Activated T-cell treated with anti-CD3 and anti-CD28 coated beads for 4 hours (primary cell): ENCODE measurements around the gene PRRT3.
"Not testable (repeated sequence)": the region's sequence is repeated elsewhere in the genome, so short reads cannot be mapped to it uniquely, and the experiment has no call there.

Experiments used
- DNase-seq: peaks from one replicate; pipeline ENCODE4 v3.0.0-alpha.2; 2020

The PRRT3 gene

DNA sequence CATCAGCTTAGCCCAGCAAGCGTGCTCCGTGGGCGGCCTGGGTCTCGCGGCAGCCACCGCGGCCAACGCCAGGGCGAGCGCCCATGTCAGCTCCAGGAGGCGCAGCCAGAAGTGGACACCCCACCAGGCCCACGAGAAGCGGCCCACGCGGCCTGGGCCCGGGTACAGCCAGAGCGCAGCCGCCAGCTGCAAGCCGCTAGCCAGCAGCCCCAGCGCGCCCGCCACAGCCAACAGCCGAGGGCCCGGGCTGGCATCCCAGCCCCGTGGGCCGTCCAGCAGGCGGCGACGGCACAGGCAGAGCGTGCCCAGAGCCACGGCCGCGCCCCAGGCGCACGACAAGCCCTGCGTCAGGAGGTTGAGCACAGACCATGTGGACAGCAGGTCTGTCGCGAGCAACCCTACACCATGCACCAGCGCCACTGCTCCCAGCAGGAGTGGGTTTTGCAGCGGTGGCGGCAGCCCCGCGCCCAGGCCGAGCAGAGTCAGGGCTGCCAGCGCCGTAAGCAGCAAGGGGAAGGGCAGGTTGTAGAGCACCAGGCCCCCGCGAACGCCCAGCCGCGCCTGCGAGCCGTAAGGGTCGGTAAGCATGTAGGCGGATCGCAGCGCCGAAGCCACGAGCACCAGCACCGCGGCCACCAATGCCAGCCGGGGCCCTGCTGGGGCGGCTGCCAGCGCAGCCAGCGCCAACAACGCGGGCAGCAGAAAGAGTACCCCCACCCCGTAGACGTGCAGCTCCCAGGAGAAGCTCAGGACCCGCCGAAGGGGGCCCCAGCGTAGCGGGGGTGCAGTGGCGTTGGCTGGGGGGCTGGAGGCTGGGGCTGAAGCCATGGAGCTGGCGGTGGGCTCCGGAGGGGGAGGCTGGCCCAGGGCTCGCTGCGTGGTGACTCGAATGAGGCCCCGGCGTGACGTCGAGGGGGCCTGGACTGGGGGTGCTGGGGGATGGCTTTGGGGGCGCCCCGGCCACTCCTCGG lies 4.9 kb downstream of the PRRT3 start:
- no peak for DNase-seq

DNA sequence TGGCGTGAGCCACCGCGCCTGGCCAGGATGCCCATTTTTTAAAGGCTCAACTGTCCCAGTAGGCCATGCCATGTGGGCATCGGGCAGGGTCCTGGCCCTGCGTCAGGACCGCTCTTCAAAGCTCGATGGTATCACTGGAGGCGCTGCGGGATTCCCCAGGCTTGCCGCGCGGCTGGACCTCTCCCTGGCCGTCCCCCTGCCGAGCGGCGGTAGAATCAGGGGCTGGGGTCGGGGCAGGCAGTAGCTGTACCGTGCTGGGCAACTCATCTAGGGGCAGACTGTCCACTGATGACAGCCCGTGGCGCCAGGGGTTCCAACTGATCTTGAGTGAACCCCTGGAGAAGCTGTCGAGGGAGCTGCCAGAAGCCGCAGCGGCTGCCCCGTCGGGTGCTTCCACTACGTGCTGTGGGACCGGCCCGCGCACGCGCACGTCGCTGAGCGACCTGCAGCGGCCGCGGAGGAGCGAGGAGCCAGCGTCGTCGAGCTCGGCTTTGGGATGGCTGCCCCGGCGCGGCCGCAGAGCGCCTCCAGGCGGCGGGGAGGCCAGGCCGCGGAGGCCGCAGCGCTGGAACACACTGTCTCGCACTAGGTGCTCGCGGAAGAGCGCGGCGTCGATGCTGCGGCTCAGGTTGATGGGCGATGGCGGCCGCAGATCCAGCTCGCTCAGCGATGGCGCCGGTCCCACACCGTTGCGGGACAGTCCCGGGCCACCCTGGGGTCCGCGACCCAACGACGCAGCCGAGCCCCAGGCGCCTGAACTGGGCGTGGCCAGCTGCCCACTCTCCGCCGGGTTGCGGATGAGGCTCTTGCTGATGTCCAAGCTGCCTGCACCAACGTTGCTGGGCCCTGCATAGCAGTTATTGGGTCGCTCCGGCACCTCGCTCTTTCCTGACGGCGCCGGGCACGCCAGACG lies 5.8 kb downstream of the PRRT3 start:
- DNase-seq, result peak; percentile 55

DNA sequence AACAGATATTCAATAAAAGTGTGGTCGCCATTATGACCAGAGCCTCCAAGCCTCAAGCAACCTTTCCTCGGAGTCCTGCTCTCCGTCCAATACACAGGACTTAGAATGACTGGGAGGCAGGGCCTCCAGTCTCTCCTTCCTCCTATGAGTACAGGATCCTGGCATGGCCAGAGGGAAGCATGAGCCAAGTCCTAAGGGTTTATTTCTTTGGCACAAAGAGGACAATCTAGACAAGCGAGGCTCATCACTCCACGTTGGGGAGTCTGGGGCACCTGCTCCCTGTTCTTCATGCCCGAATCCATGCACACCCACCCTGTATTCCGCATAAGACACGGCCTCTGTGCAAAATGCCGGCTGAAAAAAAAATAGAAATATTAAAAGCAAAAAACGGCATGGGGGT lies 6.8 kb downstream of the PRRT3 start:
- no peak for DNase-seq

DNA sequence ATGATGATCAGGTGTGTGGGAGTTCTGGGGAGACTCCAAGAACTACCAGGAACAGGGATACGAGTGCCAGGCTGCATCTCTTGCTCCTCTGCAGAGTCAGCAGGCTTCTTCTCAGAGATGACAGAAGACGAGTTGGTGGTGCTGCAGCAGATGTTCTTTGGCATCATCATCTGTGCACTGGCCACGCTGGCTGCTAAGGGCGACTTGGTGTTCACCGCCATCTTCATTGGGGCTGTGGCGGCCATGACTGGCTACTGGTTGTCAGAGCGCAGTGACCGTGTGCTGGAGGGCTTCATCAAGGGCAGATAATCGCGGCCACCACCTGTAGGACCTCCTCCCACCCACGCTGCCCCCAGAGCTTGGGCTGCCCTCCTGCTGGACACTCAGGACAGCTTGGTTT lies 7.9 kb downstream of the PRRT3 start:
- no peak for DNase-seq

DNA sequence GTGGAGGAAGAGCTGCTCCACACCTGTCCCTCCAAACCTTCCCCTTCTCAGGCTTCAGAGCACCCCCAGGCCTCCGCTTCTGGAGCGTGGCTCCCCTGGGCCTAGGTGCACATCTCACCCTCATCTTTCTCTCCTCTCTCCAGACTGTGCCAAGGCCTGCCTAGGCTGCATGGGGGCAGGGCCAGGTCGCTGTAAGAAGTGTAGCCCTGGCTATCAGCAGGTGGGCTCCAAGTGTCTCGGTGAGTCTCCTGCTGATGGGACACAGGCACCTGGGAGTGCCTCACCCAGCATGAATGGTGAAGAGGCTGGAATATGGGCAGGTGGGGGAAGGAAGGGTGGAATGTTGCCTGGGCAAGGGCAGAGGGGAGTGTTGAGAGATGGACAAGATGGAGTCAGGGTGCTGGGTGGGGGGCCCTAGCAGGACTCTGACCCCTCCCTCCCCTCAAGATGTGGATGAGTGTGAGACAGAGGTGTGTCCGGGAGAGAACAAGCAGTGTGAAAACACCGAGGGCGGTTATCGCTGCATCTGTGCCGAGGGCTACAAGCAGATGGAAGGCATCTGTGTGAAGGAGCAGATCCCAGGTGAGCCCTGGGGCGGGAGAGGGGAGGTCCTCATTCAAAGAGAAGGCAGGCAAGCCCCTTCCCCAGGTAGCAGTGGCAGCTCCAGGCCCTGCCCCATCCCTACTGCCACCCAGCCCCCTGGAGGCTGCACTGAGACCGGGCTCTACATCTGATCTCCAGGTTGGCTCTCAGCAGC lies 9.1 kb downstream of the PRRT3 start:
- no peak for DNase-seq

DNA sequence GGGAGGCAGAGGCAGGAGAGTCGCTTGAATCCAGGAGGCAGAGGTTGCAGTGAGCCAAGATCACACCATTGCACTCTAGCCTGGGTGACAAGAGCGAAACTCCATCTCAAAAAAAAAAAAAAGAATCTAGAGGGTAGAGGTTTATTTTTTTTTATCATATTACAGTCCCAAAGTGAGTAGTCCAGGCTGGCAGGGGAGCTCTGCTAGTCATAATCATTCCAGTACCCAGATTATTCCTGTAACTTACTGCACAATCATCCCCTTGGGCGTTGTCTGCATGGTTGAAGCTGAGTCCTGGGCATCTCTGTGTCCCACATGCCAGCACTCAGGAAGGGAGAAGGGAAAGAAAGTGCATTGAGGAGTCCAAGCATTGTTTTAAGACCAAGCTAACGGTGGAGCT lies 10.0 kb downstream of the PRRT3 start:
- DNase-seq, result no peak

DNA sequence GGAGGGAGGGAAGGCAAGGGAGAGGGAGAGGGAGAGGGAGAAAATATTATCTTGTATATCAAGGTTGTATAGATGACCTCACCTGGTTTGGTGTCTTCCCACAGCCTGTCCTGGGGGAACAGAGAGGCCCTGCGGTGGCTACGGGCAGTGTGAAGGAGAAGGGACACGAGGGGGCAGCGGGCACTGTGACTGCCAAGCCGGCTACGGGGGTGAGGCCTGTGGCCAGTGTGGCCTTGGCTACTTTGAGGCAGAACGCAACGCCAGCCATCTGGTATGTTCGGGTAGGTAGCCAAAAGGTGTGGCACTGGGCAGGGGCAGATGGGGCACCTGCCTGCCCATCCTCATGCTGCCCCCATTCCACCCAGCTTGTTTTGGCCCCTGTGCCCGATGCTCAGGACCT lies 11.5 kb downstream of the PRRT3 start:
- DNase-seq, result no peak

DNA sequence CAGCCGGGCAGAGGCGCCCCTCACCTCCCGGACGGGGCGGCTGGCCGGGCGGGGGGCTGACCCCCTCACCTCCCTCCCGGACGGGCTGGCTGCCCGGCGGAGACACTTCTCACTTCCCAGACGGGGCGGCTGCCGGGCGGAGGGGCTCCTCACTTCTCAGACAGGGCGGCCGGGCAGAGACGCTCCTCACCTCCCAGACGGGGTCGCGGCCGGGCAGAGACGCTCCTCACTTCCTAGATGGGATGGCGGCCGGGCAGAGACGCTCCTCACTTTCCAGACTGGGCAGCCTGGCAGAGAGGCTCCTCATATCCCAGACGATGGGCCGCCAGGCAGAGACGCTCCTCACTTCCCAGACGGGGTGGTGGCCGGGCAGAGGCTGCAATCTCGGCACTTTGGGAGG lies 12.3 kb downstream of the PRRT3 start:
- DNase-seq, result not testable (repeated sequence)

DNA sequence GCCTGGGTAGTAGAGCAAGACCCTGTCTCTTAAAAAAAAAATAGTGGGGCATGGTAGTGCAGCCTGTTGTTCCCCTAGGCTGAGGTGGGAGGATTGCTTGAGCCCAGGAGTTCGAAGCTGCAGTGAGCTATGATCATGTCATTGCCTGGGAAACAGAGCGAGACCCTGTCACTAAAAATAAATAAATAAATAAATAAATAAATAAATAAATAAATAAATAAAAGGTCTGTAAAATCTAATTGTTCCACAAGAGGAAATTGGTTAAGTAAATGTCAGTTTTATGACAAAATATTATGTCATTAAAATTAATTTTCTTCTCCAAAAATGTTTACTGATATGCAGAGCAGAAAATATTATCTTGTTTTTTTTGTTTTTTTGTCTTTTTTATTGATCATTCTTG lies 13.2 kb downstream of the PRRT3 start:
- DNase-seq, result no peak

DNA sequence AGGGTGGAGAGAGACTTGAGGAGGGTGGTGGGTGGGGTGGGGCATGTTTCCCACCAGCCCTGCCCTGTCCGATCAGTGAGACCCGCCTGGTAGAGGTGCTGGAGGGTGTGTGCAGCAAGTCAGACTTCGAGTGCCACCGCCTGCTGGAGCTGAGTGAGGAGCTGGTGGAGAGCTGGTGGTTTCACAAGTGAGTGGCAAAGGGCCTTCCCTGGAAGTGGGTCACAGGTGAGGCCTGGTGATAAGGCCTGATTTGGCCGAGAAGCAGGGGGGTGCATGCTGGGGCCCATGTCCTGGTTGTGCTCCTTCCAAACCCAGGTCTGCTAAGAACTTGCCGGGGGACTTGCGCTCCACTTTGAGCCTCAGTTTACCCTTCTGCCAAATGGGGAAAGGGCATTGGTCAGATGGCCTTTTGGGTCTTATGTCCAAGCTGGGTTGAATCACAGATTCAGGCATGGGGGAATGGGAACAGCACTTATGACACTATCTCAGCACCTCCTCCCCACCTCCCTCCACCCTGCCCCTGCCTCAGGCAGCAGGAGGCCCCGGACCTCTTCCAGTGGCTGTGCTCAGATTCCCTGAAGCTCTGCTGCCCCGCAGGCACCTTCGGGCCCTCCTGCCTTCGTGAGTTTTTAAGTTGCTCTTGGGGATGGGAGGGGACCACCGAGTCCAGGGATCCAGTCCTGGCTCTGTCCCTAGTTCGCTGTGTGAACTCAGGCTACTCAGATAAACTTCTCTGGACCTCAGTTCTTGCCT lies 14.5 kb downstream of the PRRT3 start:
- DNase-seq, result no peak

DNA sequence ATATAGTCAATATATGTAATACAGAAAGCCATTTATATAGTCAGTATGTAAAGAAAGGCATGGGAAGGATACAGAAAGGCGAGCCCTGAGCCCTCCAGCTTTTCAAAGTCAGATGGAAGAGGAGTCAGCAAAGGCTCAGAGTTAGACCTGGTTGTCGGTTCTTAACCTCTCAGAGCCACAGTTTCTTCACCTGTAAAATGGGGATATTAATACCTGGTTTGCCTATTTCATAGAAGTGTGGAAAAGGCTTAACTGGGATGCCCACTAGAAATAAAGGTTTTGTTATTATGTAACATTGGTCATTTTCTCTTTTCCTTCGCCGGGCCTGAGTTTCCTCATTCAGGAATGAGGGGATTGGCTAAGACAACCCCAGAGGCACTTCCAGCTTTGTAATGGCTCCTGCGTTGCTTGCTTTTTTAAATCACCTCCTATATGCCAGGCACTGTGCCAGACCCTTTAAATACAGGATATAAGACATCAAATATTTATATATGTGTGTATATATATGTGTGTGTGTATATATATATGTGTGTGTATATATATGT lies 16.2 kb downstream of the PRRT3 start:
- no peak for DNase-seq

DNA sequence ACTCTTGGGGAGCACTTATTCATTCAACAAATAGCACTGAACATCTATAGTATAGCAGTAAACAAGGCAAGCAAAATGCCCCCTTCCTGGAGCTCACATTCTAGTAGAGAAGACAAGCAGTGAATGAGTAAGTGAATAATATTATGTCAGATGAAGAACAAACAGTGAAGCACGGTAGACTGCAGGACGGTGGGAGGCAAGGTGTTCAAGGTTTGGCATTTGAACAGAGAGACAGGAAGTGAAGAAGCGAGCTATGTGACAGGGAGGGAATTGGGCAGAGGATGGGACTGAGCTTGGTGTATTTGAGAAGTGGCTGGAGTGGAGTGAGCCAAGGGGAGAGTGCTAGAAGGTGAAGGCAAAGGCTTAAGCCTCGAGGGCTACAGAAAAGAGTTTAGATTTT lies 17.2 kb downstream of the PRRT3 start:
- DNase-seq, result no peak

DNA sequence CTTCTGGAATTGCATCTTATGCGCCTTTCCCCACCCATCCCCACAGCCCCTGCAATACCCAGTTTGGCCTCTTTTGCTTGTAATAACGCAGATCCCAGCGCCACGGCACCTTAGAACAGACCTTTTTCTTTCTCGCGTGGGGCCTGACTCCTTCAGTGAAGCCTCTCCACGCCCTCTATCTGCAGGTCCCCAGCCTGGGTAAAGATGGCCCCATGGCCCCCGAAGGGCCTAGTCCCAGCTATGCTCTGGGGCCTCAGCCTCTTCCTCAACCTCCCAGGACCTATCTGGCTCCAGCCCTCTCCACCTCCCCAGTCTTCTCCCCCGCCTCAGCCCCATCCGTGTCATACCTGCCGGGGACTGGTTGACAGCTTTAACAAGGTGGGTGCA lies 18.0 kb downstream of the PRRT3 start:
- DNase-seq, result no peak

DNA sequence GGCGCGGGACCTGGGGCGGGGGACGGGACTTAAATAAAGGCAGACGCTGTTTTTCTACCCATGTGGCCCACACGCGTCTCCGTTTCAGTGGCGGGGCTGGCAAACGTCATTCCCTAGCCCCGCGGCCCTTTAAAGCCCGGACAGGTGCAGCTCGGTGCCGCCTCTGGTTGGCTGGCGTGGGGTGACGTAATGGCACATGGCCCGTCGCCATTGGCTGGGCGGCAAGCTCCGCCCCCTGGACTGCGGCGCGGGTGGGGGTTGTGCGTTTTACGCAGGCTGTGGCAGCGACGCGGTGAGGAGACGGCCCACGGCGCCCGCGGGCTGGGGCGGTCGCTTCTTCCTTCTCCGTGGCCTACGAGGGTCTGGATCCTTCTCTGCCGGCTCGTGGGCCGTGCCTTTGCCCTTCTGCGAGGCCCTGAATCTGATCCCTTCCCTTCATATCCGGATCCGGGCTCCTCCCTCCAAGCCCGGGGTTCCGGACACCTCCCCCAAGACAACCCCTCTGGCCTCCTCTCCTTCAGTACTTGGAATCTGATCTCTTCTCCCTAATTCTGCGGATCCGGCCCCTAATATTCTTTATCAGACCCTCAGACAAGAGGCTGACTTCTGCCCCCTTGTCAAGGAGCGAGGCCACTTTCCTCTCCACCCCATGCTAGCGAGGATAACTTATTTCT lies 18.5 kb downstream of the PRRT3 start, which contains the start of gene CRELD1:
Gene CRELD1 (plus strand): TSS at position 274 of the 674 bp plus-strand sequence. CDS start 605 bp downstream, outside the sequence.
- peak; percentile 97 for DNase-seq

DNA sequence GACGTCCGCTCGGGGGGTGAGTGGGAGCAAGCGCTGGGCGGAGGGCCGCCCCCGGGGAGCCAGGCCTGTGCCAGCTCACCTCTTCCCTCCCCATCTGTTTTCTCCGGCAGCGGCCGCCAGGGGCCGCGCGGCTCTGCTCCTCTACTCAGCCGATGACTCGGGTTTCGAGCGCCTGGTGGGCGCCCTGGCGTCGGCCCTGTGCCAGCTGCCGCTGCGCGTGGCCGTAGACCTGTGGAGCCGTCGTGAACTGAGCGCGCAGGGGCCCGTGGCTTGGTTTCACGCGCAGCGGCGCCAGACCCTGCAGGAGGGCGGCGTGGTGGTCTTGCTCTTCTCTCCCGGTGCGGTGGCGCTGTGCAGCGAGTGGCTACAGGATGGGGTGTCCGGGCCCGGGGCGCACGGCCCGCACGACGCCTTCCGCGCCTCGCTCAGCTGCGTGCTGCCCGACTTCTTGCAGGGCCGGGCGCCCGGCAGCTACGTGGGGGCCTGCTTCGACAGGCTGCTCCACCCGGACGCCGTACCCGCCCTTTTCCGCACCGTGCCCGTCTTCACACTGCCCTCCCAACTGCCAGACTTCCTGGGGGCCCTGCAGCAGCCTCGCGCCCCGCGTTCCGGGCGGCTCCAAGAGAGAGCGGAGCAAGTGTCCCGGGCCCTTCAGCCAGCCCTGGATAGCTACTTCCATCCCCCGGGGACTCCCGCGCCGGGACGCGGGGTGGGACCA lies 19.2 kb downstream of the PRRT3 start:
- DNase-seq, result peak; percentile 81

DNA sequence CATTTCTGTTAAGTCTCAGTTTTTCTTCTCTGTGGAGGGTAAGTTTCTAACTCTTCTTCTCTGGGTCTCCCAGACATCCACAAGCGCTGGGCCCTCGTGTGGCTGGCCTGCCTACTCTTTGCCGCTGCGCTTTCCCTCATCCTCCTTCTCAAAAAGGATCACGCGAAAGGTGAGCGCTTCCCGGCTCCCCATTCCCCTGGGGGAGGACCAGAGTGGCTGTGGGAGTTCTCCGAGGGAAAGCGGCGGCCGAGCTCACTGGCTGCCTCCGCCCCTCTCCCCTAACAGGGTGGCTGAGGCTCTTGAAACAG lies 19.7 kb downstream of the PRRT3 start:
- DNase-seq, result no peak

DNA sequence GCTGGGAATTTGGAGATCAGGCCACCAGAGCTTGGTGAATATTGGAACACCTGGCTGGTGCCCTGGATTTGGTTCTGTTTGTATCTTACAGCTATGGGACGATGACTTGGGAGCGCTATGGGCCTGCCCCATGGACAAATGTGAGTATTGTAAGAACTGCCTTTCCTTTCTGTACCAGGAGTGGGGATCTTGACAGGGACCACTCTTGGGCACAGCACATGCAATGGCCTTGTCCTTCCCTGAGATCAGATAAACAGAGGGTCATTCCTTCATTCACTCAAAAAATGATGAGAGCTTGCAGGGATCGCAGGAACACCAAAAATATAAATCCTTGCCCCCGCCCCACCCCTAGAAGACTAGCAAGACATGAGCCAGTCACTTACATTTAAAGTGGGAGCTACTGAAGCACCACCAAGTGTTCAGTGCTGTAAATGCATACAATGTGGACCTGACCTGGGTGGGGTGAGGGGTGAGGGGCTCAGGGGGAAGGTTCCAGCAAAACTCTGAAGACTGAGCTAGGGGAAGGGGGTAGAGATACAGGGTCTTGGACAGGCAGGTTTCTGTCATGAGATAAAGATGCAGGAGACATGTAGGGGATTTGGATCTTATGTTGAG lies 21.3 kb downstream of the PRRT3 start:
- no peak for DNase-seq

DNA sequence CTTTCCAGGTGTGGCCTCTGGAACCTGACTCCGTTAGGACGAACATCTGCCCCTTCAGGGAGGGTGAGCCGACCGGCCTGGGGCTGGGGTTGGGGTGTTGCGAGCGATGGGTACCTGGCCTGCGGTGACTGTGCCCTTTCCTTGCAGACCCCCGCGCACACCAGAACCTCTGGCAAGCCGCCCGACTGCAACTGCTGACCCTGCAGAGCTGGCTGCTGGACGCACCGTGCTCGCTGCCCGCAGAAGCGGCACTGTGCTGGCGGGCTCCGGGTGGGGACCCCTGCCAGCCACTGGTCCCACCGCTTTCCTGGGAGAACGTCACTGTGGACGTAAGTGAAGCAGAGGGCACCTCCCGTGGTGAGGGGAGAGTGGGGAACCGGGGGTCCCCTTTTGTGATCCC lies 24.1 kb downstream of the PRRT3 start:
- DNase-seq, result no peak

DNA sequence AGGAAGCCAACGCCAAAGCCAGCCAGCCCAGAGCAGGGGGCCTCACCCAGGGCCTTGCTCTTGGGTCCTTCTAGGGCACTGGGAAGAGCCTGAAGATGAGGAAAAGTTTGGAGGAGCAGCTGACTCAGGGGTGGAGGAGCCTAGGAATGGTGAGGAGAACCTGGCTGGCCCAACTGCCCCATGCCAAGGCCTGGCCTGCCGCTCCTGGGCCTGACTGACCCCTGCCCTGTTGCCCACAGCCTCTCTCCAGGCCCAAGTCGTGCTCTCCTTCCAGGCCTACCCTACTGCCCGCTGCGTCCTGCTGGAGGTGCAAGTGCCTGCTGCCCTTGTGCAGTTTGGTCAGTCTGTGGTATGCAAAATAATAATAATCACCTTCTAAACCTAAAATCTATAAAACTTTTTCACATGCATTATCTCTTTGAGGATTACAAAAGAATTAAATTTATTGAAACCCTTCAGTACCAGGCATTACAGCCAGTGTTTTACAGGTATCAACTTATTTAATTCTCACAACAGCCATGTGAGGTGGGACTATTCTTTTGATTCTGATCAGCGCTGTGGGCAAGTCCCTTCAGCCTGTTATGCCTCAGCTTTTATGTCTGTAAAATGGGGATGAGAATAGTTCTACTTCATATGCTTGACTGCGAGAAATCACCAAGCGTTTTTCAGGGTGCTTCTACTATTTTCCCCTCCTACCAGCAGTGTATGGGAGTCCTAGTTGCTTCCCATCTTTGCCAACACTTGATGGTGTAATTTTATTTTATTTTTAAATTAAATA lies 33.8 kb downstream of the PRRT3 start:
- no peak for DNase-seq
